NB4 (cell line): ENCODE measurements around the gene SNRK.

ENCODE experiments used
- CTCF ChIP-seq: IDR thresholded peaks from one replicate; pipeline ENCODE4 v1.5.1; 2012; ENCODE audit warnings: low read depth, low read length
- MAX ChIP-seq: IDR thresholded peaks from 2 replicates; pipeline ENCODE4 v1.6.1; 2011; ENCODE audit warnings: low read depth, low read length
- POLR2A ChIP-seq: IDR thresholded peaks from 2 replicates; pipeline ENCODE4 v1.6.1; 2011; ENCODE audit warnings: mild to moderate bottlenecking; ENCODE audit not compliant: insufficient read length; ENCODE audit errors: extremely low read depth

- no peak for TF ChIP-seq CTCF
- TF ChIP-seq MAX: no peak
- TF ChIP-seq POLR2A: no peak
These were observed 77.4 kb downstream of the SNRK start for GRCh38 chr3:43363621-43364266.
